NCI-H1436 (cell line): Measurements from ENCODE around the gene TBC1D2B.

ENCODE experiments used
- DNase-seq: peaks from one replicate; lab custom pipeline; 2025; lab: John Stamatoyannopoulos, UW

The TBC1D2B gene

DNA sequence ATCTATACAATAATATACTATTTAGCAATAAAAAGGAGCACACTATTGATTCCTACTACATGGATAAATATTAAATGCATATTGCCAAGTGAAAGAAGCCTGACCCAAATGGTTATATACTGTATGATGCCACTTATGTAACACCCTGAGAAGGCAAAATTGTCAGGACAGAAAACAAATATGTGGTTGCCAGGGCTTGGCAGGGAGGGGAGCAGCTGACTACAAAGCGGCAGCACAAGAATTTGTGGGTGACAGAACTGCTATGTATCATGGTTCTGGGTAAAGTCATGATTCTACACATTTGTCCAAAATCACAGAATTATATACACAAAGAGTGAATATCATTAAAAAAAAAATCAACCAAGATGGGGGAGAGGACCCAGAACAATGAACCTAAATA is 22.5 kb downstream of the TBC1D2B start:
- no peak for DNase-seq

DNA sequence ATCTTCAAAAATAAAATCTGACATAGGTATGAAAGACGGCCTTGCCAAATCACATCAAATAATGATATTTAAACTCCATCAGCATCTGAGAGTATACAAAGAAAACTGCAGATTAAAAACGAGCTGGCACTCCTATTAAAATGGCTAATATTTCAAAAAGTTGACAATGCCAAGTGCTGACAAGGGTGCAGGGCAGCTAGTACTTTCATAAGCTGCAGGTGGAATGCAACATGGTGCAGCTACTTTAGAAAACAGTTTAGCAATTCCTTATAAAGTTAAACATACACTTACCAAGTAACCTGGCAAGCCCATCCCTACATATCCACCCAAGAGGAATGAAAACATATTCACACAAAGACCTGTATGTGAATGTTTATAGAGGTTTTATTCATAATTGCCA is 23.0 kb downstream of the TBC1D2B start:
- no peak for DNase-seq

DNA sequence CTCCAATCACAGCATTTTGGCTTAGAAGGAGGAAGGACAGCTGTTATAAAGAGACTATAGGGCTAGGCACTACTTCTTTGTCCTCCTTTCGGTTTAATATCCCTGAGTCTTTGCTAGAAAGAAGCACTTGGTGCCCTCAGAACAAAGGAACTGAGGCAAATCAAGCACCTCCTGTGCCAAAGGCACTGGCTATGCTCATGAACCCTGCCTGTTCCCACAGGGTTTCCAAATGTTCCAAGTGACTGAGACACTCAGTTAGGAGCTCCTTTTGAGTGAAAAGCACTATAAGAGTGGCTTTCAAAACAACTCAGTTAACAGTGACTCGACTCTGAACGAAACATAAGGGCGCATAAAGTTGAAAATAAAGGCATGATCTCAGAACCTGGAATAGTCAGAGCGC is 25.0 kb downstream of the TBC1D2B start:
- no peak for DNase-seq

DNA sequence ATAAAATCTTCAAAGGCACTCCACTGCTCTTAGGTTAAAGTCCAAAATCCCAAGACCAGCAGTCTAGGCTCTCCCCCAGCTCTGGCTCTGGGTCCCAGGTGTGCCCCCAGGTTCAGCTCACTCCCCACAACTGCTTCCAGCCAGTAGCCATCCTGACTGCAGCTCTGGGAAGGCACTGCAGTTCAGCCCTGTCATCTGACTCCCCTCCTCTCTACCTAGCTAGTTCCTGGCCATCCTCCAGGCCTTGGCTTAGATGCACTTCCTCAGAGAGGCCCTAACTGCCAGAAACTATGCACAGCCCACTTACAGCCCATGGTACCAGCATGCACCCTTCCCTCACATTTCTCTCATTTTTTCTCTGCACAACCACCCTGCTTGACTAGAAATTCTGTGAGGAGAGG is 25.5 kb downstream of the TBC1D2B start:
- no peak for DNase-seq

DNA sequence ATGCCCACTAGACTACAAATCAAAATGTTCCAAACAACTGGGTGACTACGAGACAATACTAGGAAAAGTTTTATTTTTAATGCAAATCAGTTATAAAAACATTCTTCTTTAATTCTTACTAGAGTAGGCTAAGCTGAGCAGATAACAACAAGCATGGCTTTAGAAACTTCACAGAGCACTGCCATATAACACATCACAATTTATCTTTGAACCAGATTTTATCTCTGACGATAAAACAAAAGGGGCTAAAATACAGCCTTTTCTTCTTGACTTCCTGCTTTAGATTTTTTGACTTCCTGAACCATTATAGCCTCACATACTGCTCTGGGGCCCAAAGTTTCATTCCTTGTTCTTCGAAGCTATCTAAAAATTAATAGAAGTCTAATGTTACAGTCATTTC is 25.9 kb downstream of the TBC1D2B start:
- DNase-seq = no peak

DNA sequence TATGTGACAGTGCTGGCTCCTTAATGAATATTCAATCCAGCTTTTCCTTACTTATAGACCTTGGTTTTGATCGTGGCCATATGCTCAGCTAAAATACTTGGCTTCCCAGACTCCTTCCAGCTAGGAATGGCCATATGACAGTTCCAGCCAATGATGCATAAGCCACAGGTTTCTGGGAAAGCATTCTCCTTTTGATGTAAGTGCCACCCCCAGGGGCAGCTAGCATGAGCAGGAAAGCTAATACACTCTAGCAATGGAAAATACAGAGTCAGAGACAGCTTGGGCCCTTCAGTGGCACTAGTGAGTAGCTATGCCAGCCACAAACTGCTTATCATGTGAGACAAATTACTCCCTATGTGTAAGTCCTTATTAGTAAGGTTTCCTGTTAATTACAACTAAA is 26.7 kb downstream of the TBC1D2B start:
- no peak for DNase-seq

DNA sequence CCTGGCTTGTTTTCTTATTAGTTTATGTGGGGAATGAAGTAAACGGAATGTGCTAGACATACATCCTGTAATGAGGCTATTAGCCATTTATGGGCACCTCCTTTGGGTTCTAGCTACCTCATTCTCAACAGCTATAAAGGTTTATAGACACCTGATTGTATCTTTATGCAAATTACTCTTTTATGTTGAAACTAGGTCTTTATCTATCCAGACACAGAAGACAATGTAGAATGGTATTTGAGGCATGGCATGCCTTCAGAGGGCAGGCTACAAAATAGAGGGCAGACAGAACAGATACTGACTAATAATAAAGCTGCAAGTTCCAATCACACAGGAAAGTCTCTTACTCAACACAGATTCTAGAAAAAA is 27.1 kb downstream of the TBC1D2B start:
- DNase-seq = no peak

DNA sequence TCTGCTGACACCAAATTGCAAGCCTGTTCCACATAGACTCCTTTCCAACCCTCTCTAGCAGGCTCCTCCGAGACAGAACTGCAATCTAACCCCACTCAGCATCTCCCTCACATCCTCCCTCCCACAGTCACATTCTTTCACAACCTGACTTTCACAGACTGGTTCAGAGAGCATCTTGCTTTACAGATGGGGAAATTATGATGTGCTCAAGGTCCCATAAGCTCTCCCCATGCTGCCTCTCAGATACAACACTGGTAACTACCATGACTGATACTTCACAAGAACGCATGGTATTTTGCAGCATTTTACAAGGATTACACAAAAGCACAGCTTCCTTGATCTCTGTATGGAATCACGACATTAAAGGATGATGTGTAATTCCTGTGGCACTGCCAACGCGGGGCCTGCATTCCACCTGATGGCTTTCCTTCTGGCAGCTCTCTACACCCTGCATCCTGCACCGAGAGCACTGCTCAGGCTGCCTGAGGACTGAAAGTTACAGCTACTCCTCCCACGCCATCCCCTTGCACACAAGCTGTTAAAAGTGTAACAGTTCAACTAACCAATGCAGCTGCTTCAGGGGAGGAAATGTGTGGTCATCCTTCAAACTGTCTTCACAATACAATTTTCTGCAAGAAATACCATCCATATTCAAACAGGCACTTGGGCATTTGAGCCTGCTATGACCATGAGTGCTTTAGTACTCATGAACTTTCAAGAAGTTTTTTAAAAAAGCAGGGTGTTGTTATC is 27.6 kb downstream of the TBC1D2B start:
- no peak for DNase-seq

DNA sequence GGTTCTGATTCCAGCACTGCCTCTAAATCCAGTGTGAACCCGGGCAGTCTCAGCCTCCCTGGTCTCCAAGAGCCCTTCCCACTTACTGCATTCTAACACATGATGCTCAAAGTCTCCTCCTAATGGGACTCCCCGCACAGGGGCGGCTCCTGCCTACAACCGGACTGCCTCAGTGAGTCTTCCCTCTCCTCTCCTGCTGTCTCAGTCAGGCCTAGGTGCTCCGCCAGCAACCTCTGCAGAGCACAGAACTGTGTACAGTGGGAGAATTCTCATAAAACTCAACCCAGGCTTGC is 28.9 kb downstream of the TBC1D2B start:
- no peak for DNase-seq

DNA sequence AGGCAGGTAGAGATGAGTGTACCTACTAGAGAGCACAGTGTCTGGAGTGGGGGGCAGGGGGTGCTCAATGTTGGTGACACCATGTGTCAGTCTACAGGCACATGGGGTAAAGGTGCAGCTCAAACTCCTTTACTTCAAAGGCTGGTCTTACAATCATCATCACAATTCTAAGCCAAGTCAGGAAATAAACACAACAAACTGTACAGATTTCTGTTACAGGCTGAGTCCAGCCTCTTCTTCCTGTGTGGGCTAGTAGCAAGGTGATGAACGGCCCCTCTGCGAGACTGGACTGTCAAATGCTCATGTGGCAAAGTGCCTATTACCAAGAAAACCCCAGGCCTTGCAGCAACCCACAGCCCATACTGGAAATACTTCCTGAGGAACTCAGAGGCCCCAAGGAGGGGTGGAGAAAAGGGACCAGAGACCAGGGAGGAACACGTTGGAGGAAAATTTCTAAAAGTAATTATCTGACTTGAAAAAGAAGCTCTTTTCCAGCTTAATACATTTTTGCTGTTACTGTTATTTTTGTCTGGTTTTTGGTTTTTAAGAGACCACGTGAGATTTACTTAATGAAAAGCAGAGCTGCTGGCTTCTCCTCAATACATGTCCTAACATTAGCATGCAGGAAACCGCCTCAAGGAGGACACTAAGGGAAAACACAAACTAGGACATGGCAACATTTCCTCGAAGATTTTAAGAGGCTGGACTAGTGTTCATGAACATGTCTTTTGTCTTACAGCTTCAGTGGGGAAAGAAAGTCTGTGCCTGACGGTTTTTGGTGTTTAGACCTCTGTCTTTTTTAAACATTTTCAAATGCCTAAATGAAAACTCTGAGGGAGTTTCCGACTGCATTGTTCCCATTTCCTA is 29.5 kb downstream of the TBC1D2B start:
- no peak for DNase-seq

DNA sequence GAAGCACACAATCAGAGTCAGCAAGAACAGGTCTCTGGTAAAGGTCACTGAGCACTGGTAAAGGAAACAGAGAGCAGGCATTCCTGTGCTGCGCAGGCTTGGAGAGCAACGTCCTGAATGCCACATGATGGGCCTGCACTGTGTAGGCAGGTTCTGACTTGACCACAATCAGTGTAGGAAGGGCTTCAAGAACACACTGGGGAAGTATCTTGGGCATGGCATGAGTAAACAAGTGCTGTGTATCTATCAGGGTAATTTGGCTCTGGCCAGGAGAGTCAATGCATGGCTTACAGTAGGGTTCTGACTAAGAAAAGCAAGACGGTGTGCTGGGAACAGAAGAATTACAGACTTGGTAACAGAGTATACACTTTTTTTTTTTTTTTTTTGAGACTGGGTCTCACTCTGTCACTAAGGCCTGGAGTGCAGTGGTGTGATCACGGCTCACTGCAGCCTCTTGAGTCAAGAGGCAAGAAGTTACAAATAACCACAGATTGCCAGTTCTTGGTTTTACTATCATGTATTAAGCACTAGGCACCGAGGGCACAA is 30.6 kb downstream of the TBC1D2B start:
- no peak for DNase-seq

DNA sequence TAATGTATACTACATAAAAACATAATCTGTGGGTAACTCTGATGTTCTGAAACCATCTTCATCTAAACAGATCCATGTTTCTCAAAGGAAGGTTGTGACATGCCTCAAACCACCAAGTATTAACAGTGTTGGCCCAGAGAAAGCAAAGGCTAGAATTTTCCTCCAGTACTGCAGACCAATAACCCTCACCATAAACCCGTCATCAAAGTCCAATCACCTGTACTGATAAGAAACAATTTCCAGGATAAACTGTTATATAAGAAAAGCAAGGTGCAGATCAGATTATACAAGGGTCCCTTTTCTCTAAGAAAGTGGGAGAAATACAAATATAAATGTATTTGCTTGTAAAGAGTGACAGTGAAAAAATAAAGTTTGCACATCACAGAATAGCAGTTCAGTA is 32.3 kb downstream of the TBC1D2B start:
- no peak for DNase-seq

DNA sequence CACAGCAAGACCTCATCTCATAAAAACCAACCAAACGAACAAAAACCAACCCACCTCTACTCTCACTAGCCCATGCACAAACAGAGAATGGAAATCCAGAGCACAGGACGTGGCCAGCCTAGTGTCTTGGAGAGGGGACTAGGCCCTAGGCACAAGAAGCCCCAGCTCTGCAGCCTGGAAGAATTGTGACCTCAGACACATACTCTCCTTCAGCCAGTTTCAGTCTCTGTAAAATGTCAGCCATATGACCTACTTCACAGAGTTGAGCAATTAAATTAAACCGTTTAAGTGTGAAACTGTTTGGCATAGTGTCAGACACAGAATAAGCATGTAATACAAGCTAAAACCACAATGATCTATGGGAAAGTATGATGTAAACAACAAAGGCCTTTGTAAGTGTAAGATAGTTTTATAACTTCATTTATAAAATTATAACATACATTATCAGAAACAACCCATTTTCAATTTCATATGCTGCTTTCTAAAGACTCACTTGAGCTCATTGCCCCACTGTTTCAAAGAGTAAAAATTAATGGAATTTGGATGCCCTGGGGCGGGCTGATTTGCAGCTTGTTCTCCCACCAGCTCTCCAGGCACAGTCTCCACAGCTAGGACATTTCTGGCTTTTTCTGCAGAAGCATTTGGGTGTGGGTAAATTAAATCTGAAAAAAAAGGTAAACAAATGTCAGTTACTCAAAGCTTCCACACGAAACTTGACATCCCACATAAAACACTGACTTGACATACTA is 32.9 kb downstream of the TBC1D2B start:
- no peak for DNase-seq

DNA sequence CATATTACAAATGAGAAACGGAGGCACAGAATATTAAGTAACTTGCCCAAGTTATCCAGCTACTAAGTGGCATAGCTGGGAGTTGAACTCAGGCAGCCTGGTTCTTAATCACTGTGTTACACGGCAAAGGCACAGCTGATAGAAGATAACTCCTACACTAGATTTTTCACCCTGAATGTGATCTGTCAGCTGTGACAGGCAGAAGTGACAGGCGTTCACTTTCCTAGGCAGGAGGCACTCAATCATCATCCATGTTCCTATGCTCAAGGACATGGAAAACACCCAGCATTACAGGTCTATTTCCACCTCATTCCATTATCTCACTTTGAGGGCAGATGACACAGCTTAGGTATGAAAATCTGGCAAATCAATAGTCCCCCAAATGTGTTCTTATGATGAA is 35.6 kb downstream of the TBC1D2B start:
- DNase-seq = no peak

DNA sequence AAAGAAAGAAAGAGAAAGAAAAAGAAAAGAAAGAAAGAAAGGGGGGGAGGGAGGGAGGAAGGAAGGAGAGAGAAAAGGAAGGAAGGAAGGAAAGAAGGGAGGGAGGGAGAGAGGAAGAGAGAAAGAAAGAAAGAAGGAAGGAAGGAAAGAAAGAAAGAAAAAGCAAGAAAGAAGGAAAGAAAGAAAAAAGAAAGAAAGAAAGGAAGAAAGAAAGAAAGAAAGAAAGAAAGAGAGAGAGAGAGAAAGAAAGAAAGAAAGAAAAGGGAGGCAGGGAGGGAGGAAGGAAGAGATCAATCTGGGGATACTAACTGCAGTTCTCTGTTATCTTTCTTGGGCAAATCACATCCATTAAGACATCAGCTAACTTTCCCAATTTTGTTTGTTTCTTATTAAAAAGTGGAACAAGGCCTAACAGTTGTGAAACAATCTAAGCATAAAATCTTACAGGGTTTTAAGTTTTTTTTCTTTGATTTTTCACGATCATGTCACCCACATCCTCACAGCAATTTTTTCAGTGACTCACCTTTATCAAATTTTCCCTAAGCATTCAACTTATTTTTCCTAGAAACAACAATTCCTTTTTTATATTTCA is 36.8 kb downstream of the TBC1D2B start:
- no peak for DNase-seq

DNA sequence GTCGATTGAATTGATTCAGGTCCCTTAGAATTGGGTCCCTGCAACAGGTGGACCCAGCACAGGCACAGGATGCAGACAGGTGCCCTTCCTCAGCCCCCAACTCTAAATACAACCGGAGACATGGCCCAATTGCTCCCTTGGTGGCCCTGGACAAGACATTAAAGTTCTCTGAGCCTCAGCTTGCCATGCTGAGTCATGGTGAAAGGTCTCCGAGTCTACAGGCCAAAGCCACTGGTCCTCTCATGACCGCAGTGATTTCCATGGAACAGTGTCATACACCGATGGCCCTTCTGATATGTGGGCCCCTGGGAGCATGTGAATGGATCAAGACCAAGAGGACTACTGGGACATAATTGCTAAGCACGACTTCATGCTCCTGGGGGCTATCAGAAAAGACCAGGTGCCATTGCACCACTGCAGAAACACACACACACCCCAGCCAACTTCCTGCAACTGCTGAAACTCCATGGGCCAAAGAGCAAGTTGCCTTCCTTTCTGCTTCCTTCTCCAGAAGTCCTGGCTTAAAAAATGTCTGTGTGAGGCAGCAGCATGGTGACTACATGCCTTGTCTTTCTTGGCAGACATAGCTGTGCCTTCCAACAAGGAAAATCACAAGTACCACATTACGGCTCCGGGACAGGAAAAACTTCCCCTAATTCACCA is 38.8 kb downstream of the TBC1D2B start:
- no peak for DNase-seq

DNA sequence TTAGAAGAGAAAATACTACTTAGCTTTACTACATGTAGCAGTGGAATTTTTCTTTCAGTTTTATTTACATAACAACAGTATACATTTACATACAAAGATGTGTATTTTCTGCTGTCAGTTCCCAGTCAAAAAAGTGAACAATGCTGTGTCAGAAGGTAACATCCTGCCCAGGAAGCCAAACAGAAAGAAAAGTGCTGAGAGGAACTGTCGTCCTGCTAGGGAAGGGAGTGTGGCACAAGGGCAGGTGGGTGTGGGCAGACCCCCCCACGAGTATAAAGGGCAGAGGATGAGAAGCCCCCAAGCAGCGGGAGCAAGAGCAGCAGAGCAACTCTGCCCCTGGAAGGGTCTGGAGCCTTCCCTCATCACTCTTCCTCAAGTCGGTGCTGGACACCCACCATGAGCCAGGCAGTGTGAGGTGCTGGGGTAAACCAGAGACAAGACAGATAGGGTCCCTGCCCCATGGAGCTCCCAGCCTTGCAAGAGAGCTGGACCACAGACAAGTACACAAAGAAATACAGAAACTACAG is 39.7 kb downstream of the TBC1D2B start:
- no peak for DNase-seq

DNA sequence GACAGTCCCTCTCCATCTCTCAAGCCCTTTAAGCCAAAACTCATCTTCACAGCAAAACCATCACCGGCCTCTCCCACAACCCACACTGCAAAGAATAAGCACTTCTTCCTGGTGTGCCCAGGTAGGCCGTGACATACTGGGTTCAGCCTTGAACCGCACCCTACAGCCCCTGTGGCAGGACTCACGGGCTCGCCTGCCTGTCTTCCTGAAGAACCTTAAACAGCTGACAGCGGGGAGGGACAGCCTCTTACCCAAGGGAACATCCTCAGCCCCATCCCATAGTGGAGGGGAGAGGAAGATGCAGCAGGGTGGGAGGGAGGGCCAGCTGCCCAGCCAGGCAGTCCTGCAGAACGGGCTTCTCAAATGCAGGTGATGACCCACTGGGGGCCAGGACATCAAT is 40.2 kb downstream of the TBC1D2B start:
- no peak for DNase-seq

DNA sequence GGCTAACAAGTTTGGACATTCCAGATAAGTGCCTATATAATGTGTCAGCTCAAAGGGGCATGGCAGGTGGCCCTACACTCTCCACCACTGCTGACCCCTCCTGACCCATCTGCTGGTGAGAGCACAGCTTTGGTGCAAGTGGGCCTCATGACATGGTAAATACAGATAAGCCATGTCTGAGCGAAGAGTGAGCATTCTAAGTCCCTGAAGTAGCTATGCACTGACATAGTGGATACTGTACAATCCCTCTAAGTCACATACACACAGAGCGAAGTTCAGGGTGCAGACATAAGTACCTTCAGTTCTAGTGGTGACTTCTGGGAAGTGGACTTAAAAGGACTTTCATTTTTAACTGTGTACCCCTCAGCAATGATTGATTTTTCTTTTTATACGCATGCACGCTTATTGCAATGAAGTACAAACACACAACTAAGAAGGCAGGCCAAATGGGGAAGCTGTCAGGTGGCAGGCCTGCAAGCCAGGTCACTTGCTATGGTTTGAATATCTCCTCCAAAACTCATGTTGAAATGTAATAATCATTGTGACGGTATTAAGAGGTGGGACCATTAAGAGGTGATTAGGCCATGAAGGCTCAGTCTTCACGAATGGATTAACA is 41.5 kb downstream of the TBC1D2B start:
- DNase-seq = no peak

DNA sequence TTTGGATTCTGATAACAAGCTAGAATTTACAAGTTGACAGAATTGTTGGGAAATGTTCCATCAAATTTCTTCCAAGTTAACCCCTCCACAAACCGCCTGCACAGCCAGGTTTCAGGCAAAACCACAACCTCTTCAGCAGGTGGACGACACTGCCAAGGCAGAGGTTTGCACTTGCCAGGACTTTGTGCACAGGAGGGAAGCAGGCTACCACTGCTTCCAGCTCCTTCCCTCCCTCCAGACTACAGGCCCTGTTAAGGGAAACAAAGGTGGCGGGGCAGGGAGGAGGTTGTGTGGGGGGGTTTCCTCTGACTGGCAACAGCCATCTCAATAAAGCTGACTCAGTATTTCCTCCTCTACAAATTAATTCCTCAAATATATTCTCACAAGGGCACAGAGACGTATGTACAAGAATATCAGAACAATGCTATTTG is 42.2 kb downstream of the TBC1D2B start:
- DNase-seq = no peak
